Stimulated activated CD4-positive, alpha-beta T cell treated with anti-CD3 and anti-CD28 coated beads, Interleukin-2, amount 100 ng/mL, for 24 hours (primary cell): ENCODE results near the gene TOR1AIP1.
"Not testable (repeated sequence)": the region's sequence is repeated elsewhere in the genome, so short reads cannot be mapped to it uniquely, and the experiment has no call there.

Experiments used
- DNase-seq, 2 donors: peaks; one replicate each; pipeline ENCODE4 v3.0.0-alpha.2; 2020

The TOR1AIP1 gene

DNA sequence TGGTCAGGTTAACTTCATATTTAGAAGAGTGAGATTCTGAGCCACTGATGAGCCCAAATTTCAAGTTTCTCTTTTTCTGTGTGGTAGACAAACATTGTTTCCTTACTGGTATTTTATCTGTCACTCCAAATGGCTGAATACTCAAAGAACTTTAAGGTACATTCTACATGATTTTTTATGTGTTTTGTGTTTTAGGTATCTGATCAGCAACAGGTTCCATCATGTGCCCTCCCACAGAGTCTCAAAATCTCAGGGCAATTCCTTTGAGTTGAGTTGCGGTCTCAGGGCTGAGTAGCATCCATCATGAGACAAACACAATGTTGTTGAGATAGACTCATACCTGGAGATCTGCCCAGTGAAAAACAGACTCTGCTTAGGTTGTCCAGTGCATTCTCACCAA is 57.9 kb downstream of the TOR1AIP1 start:
- no peak for DNase-seq

DNA sequence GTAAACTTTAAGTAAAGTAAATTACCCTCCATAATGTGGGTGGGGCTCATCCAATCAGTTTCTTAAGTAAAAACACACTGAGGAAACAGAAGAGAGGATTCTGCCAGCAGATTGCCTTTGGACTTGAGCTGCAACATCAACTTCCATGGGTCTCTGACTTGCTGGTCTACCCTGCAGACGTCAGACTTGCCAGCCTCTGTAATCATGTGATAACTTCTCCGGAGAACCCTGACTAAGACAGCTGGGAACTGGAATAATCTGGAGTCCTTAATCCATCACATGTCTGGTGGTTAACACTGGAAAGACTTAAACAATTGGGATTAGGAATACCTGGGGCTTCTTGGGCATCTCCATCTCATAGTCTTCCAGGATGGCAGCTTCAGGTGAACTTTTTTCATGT is 59.4 kb downstream of the TOR1AIP1 start:
- no peak for DNase-seq

DNA sequence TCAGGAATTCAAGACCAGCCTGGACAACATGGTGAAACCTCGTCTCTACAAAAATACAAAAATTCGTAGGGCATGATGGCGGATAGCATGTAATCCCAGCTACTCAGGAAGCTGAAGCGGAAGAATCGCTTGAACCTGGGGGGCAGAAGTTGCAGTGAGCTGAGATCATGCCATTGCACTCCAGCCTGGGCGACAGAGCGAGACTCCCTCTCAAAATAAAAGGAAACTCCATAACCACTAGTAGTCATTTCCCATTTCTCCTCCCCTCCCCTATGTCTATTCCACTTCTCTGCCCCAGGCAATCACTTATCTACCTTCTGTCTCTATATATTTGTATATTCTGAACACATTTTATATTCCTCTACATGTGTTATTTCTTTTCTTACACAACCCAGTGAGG is 68.6 kb downstream of the TOR1AIP1 start:
- DNase-seq, result no peak

DNA sequence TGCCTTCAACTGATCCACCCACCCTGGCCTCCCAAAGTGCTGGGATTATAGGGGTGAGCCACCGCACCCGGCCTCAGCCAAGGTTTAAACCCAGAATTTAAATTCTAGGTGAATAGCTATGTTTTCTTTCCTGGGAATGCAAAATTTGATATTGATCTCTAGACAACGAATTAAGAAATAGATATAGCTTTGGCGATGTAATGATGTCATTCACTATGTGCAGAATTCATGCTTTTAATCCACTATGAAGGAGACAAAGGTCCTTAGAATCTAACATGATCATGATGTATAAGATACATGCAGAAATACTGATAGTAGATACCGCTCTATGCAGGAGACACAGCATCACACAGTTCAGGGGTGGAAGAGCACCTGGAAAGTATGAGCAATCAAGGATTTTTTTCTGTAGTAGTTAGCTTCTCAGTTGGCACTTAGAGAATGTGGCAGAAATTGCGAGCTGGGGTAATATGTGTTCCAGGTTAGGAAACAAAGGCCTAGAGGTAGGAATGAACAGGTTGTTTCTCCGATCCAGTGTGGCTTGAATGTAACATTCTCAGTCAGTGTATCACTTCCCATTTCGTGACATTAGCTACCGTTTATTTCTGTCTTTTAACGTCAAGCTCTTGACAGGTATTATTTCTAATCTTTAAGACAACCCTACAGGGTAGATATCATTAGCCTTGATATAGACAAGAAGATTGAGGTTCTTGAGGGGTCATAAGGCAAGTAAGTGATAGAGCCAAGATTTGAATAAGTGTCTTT is 69.5 kb downstream of the TOR1AIP1 start:
- no peak for DNase-seq

DNA sequence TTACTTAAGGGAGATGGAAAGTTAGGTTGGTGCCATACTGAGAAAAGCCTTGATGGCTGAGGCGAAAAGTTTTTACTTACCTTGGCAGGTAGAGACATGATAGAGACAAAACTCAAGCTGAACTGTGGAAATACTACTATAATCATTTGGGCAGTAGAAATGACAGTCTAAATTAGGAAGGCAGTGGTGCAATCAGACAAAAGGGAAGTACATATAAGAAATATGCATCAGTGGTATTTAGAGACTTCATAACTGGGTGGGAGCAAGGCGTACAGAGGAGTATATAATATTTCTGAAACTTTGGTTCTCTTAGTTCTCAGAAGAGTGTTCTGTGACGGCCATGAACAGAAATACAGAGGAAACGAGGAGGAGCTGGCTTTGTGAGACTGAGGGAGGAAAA is 70.1 kb downstream of the TOR1AIP1 start:
- DNase-seq, result no peak

GRCh38 chr1:179953974-179954492 is 71.9 kb downstream of the TOR1AIP1 start:
- peak; percentile 49 to 61 for DNase-seq

DNA sequence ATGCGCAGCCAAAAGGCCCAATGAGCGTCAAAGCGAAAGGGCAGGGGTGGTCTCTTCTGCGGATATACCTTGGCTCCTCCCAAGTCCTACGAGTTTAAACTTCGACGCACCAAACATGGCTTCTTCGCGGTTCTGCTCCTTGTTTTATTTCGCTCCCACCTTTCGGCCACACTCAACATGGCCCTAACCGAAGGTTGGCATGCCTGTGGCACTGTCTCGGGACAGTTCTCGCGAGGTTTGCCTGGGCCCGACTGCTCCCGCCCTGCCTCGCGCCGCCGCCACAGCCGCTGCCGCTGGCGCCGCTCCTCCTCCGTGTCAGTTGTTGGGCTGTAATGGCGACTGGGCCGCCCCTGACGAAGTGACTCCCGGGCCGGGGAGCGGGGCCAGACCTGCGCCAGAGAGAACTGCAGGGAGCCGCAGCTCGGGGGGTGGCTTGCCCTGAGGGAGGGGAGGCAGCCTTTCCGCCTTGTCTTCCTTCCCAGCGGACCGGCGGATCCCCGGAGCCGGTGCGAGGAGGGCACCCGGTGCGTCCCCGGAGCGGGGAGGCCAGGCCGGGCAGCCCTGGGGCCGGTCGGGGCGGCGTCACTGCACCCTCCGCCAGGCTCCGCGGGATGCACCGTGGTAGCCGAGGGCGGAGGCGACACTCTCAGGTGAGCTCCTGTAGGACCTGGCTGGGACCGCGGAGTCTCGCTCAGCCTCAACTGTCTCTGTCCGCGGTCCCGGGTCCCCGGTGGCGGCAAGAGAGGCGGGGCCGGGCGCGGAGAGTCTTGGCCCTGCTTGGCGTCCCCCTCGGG is 72.6 kb downstream of the TOR1AIP1 start, which contains the start of gene CEP350:
CEP350 (plus strand) TSS at position 318 of the 794 bp plus-strand sequence. CDS start 31,372 bp downstream, outside the sequence.
- DNase-seq, result peak; percentile 96 to 98

GRCh38 chr1:179955287-179955680 is 73.2 kb downstream of the TOR1AIP1 start:
- DNase-seq, result no peak

GRCh38 chr1:179955731-179956130 is 73.6 kb downstream of the TOR1AIP1 start:
- no peak for DNase-seq

DNA sequence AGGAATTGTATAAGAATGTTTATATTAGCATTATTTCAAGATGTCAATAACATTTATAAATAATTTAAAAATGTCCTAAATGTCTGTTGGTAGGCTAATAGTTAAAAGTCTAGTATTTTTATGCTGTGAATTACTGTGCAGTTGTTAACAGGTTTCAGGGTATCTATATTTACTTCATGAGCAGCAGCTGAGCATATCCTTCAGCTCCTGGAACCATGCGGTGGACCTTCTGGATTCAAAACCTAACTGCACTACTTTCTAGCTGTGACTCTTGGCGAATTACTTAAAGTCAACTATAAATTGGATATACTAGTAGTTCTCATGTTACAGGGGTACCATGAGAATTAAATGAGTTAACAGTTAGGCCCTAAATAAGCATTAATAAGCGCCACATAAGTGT is 76.3 kb downstream of the TOR1AIP1 start:
- no peak for DNase-seq

DNA sequence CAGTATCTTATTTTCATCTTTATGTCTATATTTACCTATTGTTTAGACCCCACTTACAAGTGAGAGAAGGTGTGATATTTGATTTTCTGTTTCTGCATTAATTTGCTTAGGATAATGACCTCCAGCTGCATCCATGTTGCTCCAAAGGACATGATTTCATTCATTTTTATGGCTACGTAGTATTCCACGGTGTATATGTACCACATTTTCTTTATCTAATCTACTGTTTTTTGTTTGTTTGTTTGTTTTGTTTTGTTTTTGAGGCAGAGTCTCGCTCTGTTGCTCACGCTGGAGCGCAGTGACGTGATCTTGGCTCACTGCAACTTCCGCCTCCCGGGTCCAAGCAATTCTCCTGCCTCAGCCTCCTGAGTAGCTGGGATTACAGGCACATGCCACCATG is 80.1 kb downstream of the TOR1AIP1 start:
- not testable (repeated sequence) for DNase-seq

GRCh38 chr1:179966551-179966950 is 84.5 kb downstream of the TOR1AIP1 start:
- DNase-seq, result no peak

GRCh38 chr1:179968284-179968993 is 86.4 kb downstream of the TOR1AIP1 start:
- no peak for DNase-seq

DNA sequence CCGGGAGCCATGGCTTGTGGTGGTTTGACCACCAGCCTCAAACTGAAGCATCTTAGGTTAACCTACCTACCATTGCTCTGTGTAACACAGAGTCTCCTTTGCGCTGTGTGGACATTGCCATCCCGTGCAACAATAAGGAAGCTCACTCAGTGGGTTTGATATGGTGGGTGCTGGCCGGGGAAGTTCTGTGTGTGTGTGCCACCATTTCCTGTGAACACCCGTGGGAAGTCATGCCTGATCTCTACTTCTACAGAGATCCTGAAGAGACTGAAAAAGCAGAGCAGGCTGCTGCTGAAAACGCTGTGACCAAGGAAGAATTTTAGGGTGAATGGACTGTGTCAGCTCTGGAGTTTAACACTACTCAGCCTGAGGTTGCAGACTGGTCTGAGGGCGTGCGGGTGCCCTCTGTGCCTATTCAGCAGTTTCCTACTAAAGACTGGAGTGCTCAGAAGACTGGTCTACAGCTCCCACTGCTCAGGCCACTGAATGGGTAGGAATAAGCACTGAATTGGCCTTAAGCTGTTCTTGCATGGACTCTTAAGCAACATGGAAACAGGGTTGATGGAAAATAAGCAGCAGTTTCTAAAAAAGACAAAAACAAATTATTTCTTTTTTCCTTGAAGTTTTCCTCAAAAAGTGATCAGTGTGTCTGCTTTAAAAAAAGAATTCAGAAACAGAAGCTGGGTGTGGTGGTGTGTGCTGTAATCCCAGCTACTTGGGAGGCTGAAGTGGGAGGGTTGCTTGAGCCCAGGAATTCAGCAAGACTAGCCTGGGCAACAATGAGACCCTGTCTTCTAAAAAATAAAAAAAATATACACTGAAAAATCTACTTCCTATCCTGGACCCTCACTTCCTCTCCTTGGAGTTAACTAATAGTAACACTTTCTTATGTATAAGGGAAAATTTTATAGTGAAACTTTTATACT is 87.2 kb downstream of the TOR1AIP1 start:
- no peak for DNase-seq
